ENCODE results near the gene FAM135A.
A peak's percentile ranks its signal among the peaks of the same experiment; 100 is the strongest.
"Not testable (repeated sequence)": the region's sequence is repeated elsewhere in the genome, so short reads cannot be mapped to it uniquely, and the experiment has no call there.

Gene FAM135A

GRCh38 chr6:70396796-70397729, 16.2 kb upstream of the FAM135A start:
- no peak for DNase-seq (ENCODE audit: low read depth in 2 of 2)

DNA sequence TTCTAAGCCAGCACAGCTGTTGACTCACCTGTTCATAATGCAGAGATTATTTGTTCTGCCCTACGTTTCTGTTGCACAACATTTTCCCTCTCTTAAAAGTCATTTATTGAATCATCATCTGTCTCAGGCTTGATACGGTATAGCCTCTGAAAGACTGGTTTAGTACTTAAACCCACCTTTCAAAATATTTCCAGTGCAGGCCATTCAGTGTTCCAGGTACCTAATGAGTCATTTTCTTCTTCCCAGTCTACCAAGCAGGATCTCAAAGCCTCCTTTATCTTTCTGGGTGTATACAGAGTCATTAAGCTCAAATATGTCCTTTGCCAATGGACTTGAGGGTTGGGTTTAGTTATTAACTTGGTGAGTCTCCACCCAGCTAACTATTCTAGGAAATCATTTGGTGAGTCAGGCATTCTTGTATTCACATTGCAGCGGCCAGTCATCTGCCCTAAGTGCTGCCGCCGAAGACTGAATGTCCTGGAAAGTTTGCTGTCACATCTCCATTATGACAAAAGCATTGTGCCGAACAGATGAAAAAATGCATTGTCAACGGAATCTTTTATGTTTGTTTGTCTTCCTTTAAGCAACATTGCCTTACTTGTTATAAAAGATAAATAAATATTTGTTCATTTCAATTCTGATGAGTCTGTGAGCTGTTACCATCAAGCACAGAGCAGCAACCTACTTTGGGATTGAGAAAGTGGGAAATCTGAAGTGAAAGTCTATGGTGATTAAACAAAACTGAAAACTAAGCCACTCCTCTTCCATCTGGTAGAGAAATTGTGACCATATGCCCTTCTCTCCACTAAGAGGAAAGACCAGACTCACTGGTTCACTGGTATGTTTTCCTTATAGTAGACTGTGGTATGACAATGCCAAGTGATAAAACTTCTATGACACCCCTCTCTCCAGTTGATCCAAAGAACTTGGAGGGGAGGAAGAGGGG, 14.3 kb upstream of the FAM135A start:
- DNase-seq (ENCODE audit: low read depth in 2 of 2), result no peak

DNA sequence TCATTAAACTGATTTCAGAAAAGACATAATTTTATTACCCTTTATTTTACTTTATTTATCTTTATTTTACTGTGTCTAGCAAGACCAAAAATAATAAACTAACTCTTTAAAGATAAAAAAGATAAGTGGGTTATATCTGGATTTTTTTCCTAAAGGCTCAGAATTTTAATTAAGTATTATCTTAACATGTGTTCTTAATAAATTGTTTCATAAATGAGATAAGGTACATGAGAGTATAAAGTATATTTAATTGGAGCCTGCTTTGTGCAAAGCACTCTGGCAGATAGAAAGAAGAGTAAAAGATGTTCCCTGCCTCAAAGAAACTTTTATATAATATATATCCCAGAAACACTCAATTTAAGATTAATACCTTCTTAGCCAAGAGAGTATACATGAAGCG, 8.7 kb upstream of the FAM135A start:
- no peak for DNase-seq (ENCODE audit: low read depth in 2 of 2)

DNA sequence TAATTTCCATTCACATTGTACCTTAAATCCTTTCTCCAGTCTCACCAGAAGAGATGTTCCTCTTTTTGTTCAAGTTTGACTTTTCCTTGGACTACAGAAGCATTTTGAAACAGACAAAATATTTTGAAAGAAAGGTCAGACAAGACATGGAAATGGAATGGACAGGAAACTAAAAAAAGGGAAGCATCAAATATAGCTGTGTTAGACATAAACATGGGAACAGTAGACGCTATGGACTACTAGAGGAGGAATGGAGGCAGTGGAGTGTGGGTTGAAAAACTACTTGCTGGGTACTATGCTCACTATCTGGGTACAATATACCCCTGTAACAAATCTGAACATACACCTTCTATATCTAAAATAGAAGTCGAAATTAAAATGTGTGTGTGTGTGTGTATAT, 4.1 kb upstream of the FAM135A start:
- no peak for DNase-seq (ENCODE audit: low read depth in 2 of 2)

DNA sequence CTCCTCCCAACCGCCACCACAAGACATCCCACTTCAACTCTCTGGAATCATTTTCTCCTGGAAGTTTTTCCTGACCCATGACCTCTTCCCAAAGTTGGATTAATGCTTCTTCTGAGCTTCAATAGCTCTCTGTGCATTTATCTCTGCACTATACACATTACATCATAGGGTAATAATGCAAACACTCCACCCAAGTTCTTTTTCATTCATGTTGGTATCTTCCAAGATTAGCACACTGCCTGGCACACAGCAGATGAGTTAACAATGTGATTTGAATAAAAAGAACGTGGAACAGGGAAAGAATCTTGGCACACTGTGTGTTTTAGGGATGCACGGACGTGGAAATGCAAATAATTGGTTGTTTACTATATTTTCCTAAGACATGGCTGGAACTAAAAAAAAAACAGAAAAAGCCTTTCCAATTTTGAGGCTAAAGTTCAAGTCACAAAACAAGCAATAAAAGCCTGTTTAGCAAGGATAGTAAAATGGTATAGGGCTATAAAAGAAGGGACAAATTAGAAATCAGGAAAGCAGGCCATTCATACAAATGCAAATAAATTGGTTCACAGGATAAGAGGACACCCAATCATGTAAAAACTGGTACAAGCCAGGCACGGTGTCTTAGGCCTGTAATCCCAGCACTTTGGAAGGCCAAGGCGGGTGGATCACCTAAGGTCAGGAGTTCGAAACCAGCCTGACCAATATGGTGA, 1.6 kb upstream of the FAM135A start:
- no peak for DNase-seq (ENCODE audit: low read depth in 2 of 2)

DNA sequence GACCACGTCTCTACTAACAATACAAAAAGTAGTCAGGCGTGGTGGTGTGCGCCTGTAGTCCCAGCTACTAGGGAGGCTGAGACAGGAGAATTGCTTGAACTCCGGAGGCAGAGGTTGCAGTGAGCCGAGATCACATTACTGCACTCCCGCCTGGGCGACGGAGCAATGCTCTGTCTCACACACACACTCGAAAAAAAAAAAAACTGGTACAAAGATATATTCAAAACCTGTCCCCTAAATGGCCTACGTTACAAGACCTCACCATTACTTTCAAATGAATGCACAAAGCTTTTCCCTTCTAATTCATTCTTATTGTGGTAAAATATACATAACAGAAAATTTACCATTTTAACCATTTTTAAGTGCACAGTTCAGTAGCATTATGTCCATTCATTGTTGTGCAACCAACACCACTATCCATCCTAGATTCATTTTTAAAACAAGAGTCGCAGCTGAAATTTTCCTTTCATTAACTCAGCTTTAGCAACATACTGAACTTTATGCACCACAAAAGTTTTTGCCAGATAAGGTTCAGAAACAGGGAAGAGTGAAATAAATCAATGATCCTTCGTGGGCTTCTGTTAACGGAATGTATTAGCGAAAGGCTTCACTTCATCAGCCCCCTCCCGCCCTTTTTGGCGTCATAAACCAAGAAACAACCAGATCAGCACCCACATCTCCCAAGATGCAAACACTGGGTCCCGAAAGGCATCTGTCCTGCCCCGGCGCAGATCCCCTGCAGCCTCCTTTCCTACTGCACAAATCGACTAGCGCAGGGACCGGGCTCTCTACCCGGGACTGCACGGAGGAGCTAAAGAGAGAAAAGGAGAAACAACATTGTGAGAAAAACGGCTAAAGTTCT, 825 bp upstream of the FAM135A start:
- peak in 1 of 2 donors; percentile 0 for DNase-seq (ENCODE audit: low read depth in 2 of 2)

GRCh38 chr6:70413992-70414494, 735 bp downstream of the FAM135A start:
- DNase-seq (ENCODE audit: low read depth in 2 of 2), result no peak

DNA sequence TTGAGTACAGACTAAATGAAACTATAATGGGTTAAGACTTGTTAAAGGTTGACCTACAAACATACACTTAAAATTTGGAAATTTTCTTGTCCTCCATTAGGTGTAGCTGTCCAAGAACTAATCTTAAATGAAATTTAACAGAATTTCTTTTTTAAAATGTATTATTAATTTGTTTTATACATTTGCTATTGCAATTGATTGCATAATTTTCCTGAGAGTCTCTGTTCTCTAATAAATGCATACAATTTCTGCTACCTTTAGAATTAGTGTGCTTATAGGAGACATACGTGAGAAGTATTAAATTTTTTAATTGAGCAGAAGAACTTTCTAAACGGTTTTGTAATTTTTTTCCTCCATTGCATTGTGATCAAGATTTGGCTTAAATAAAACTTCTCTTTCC, 1.5 kb downstream of the FAM135A start:
- DNase-seq (ENCODE audit: low read depth in 2 of 2), result no peak

- no peak for DNase-seq (ENCODE audit: low read depth in 2 of 2)
Observed at GRCh38 chr6:70415247-70415646, 1.9 kb downstream of the FAM135A start.

GRCh38 chr6:70415660-70416059, 2.4 kb downstream of the FAM135A start:
- DNase-seq (ENCODE audit: low read depth in 2 of 2), result no peak

DNA sequence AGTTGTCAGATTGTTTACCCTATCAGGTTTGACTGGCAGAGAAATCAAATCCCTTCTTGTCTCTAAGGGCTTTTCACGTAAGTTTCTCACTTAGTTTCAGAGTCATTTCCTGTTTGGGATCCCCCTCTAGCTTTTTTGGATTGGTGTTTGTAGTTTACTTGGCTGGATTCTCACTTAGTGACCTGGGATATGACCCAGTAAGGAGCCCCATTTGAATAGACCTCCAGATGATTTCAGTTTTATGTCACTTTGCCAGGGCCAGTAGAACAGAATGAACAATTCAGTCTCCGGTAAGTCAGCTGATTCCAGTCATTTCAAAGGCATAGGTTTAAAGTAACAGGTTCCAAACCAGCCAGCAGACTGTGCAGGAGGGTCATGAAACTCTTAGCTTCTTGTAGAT, 8.2 kb downstream of the FAM135A start:
- DNase-seq (ENCODE audit: low read depth in 2 of 2), result no peak

DNA sequence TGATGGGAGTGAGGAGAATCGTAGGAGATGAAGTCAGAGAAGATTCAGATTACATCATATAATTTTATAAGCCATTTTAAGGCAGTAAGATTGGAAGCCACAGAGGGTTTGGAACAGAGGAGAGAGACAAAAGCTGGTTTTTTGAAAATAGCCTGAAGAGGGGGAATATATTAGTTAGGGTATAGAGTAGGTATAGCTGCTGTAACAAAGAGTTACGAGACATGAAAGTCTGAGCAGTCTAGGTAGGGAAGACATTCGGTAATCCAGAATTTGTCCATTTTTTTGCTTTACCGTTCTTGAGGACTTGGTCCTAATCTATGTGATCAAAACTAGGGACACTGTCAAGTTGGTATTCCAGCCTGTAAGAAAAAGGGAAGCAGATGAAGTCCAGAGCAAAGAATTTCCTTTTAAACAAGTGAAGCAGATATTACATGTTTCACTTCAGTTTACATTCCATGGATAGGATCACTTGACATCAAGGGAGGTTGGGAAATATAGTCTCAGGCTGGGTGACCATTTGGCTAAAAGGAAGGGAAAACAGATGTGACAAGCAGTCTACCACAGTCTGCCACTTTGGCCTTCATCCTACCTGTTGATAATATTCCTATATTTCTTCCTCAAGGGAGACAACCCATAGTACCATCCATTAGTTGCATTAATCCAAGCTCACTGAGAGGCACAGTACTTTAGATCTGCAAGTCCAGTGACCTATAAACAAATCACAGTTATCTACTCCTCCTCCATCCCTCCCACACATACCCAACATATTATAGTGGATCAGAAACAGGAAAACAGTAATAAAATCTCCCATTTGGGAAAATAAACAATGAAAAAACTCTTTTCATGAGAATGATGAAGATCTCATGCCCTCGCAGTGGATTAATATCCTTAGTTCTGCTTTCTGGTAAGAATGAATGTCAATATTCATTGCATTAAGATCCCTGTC, 10.2 kb downstream of the FAM135A start:
- DNase-seq (ENCODE audit: low read depth in 2 of 2), result no peak

DNA sequence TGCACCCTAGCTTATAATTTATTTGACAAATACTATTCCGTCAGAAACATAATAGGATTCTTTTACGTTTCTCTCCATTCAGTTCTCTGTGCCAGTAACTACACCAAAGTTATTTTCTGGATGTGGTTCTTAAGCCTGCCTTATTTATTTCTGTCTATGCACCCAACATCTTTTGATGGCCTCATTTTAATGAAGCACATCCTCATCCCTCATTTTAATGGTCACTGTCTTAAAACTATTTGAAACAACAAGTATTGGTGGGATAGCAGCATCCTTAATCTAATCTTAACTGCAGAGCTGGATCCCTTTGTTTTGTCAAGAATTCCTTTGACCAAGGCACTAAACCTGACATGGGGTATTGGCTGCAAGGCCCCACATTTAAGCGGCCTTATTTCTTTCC, 11.0 kb downstream of the FAM135A start:
- DNase-seq (ENCODE audit: low read depth in 2 of 2), result no peak

GRCh38 chr6:70436320-70436719, 23.0 kb downstream of the FAM135A start:
- no peak for DNase-seq (ENCODE audit: low read depth in 2 of 2)

DNA sequence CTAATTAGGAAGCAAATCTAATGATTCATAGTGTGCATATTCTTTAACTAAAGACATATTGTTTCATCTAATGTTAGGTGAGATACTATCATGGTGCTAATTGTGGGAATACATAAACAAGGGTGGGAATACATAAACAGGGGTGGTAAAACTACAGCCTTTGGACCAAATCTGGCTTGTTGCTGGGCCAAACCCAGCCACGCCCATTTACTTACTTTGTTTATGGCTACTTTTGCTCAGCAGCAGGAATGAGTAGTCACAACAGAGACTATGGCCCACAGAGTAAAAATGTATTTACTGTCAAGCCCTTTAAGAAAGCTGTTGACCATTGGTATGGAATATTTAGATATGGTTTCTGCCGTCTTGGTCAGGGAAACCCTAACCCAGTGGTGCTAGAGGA, 31.7 kb downstream of the FAM135A start:
- no peak for DNase-seq (ENCODE audit: low read depth in 2 of 2)

DNA sequence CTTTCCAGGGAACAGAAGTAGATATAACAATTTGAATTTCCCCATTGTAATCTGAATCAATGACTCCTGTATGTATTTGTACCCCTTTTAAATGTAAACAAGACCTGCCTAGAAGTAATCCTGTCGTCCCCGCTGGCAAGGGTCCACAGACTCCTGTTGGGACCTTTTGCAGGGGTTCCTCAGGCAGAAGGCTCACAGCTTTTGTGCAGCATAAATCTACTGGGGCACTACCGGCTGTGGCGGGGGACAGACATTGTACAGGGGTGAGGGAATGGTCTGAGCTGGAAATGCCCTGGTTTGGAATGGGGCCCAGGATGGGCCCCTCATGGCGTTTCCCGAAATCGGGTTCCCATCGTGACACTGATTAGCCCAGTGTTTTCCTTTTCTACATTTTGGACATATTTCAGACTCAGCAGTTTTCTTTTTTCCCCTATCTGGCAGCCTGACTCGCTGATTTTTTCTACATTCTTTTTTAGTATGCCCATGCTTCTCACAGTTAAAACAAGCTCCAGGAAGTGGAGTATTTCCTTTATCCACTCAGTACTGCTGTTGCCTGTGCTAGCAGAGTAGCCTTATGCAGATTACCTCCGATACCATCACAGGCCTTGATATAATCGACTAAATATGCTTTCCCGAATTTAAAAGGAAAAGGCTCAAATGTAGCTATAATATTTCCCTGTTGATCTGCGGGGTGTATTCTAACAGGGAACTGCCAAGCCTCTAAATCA, 34.2 kb downstream of the FAM135A start:
- not testable (repeated sequence) for DNase-seq (ENCODE audit: low read depth in 2 of 2)

- DNase-seq (ENCODE audit: low read depth in 2 of 2), result not testable (repeated sequence)
Observed at GRCh38 chr6:70453899-70454298, 40.6 kb downstream of the FAM135A start.

GRCh38 chr6:70456735-70457134, 43.4 kb downstream of the FAM135A start:
- DNase-seq (ENCODE audit: low read depth in 2 of 2), result no peak

GRCh38 chr6:70459235-70459634, 45.9 kb downstream of the FAM135A start:
- no peak for DNase-seq (ENCODE audit: low read depth in 2 of 2)
